Cardiac muscle cell (in vitro differentiated cells and primary cell): ENCODE measurements around the gene OSM. TPM values are rescaled to one million over a fixed set of nuclear protein-coding genes. Genes with fewer than 3 reads are reported as not detected.

Source experiments
- DNase-seq, 2 donors: peaks; one replicate each; pipeline versions ENCODE4 v3.0.0 to v3.0.0-alpha.2; 2010 to 2017; ENCODE audit warnings: low read depth in 1 of 2, low spot score in 1 of 2
- H3K27ac ChIP-seq: fragments of 200-600 bp; sonication (generic); 2 replicates; pipeline ENCODE4 v1.5.1; 2016
- H3K27me3 ChIP-seq: fragments of 200-600 bp; sonication (generic); 2 replicates; pipeline ENCODE4 v1.6.0; 2016; ENCODE audit warnings: control low read depth
- H3K36me3 ChIP-seq: fragments of 200-600 bp; sonication (generic); 2 replicates; pipeline ENCODE4 v1.5.1; 2016; ENCODE audit warnings: control low read depth
- H3K4me1 ChIP-seq: fragments of 200-600 bp; sonication (generic); 2 replicates; pipeline ENCODE4 v1.8.1; 2017; ENCODE audit warnings: low read depth, mild to moderate bottlenecking, mixed run types
- H3K4me3 ChIP-seq: fragments of 200-600 bp; sonication (generic); 2 replicates; pipeline ENCODE4 v1.5.1; 2016; ENCODE audit warnings: mild to moderate bottlenecking
- H3K9me3 ChIP-seq: fragments of 200-600 bp; sonication (generic); 2 replicates; pipeline ENCODE4 v1.5.1; 2017; ENCODE audit warnings: low read depth, mild to moderate bottlenecking, control low read depth
- CTCF ChIP-seq: IDR thresholded peaks from 2 replicates; pipeline ENCODE4 v1.5.1; 2012; ENCODE audit warnings: low read depth, mild to moderate bottlenecking, low read length
- polyA plus RNA-seq: library from polyadenylated mRNA; unstranded; fragments of >200 nt; fragmentation: Nextera tagmentation; extraction: Ambion mirVana; gene quantifications from 2 replicates; pipeline ENCODE4 v1.2.1, GENCODE V29; 2016
- total RNA-seq: library from RNA; depleted of rRNA; stranded (reverse); fragments of >200 nt; gene quantifications from 2 replicates; pipeline ENCODE4 v1.2.3, GENCODE V29; 2016

Gene OSM
- total and polyA plus RNA-seq, 2 experiments from 2014 or later, result not detected

DNA sequence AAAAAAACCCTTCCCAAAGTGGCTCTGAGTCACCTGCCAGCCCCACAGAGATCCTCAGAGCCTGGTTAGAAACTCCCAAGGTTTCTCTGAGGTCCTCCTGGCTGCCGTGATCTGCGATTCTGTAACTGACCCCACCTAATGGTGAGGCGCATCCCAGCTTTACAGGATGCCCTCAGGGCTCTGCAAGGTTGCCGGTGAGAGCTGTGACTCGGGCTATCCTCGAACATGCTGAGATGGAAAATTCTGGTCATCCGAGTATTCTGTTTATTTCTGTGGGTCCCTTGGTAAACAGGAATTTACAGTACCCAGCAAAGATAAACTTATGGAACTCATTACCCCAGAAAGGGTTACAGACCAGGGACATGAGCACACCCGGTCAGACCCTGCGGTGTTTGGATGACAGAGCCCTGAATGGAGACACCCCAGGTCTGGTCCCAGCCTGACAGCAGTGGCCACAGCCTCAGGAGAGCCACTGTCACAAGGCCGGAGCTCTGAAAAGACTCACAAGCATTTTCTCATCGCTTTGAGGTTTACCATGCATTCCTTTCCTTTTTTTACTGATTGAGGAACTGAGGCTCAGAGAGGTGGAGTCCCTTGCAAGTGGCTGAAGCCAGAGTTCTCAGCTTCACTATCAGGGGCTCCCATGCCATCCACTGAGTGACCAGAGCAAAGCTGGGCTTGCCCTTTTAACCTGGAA, 42.3 kb downstream of the OSM start:
- H3K27me3 ChIP-seq, result no peaks in the 10 kb centered on the region
- DNase-seq, result no peak

GRCh38 chr22:30223303-30223702, 43.3 kb downstream of the OSM start:
- no peak for TF ChIP-seq CTCF
- Histone ChIP-seq H3K9me3 (no peaks in the 10 kb centered on the region), H3K27me3 (no peaks in the 10 kb centered on the region), H3K4me3 (no peak overlapping the region), H3K27ac (no peak overlapping the region), H3K4me1 (no peaks in the 10 kb centered on the region), H3K36me3 (no peaks in the 10 kb centered on the region)
- no peak for DNase-seq

More for the DNA sequence above, 42.3 kb downstream of the OSM start:
- Histone ChIP-seq H3K27ac (no peak overlapping the region), H3K9me3 (no peaks in the 10 kb centered on the region), H3K4me3 (no peak overlapping the region), H3K36me3 (no peaks in the 10 kb centered on the region), H3K4me1 (peaks cover 6% of the 10 kb centered on the region)
- TF ChIP-seq CTCF, result no peak

GRCh38 chr22:30222321-30222720, 44.3 kb downstream of the OSM start:
- Histone ChIP-seq H3K4me3 (no peak overlapping the region), H3K27ac (no peak overlapping the region), H3K36me3 (no peaks in the 10 kb centered on the region), H3K9me3 (no peaks in the 10 kb centered on the region), H3K27me3 (no peaks in the 10 kb centered on the region), H3K4me1 (no peaks in the 10 kb centered on the region)
- no peak for TF ChIP-seq CTCF
- no peak for DNase-seq

GRCh38 chr22:30221121-30221992, 45.3 kb downstream of the OSM start:
- Histone ChIP-seq H3K27ac (no peak overlapping the region), H3K9me3 (no peaks in the 10 kb centered on the region), H3K27me3 (no peaks in the 10 kb centered on the region), H3K4me3 (no peak overlapping the region), H3K4me1 (no peaks in the 10 kb centered on the region), H3K36me3 (no peaks in the 10 kb centered on the region)
- no peak for TF ChIP-seq CTCF
- DNase-seq, result no peak

DNA sequence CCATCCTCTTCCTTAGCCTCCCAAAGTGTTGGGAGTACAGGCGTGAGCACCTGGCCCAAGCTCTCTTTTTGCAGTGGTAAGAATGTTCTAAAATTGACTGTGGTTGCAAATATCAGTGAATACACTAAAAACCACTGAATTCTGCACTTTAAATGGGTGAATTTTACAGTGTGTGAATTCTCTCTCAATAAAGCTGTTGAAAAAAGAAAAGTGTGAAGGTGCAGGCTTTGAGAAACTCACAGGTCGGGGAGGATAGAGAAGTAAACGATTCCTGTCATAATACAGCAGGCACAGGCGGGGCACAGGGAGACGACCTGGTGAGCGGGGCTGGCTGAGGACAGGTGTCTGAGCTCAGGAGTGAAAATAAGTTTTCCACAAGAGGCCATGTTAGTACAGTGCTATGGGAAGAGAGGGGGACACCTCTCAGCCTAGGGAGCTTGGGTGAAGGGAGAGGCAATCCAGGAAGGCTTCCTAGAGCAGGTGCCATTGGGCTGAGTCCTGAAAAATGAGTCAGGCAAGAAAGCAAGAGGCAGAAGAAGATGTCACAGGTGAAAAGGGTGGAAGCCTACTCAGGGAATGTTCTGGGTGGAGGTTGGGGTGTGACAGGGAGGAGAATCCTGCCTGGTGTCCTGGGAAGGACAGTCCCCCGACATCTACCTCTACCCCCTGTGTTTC, 46.2 kb downstream of the OSM start:
- Histone ChIP-seq H3K4me3 (no peak overlapping the region), H3K27me3 (no peaks in the 10 kb centered on the region), H3K4me1 (no peaks in the 10 kb centered on the region), H3K36me3 (no peaks in the 10 kb centered on the region), H3K27ac (no peak overlapping the region), H3K9me3 (no peaks in the 10 kb centered on the region)
- no peak for TF ChIP-seq CTCF
- DNase-seq, result no peak
